GM23338 (cell line): ENCODE results near the gene DPH2. TPM values are rescaled to one million over a fixed set of nuclear protein-coding genes. Genes with fewer than 3 reads are reported as not detected.

ENCODE experiments used
- CTCF ChIP-seq, 2 experiments: fragments of 200-600 bp in 1 of 2; sonication (generic) in 1 of 2; conservative IDR thresholded peaks; 2 replicates each; pipeline versions ENCODE4 v1.5.1 to v1.6.1; 2016 to 2017; ENCODE audit warnings: antibody characterized with exemption in 2 of 2, low read depth in 2 of 2, mild to moderate bottlenecking in 2 of 2, moderate library complexity in 1 of 2
- EZH2 ChIP-seq: fragments of 200-600 bp; sonication (generic); IDR thresholded peaks from one replicate; pipeline ENCODE4 v1.8.0; 2017; ENCODE audit warnings: antibody characterized with exemption, mild to moderate bottlenecking, low read depth; ENCODE audit not compliant: unreplicated experiment
- POLR2AphosphoS5 ChIP-seq: IDR thresholded peaks from 2 replicates; pipeline ENCODE4 v1.6.1; 2016; ENCODE audit warnings: antibody characterized with exemption, low read depth
- ZNF114 ChIP-seq: fragments of 250-450 bp; sonication (Bioruptor Pico); IDR thresholded peaks from 2 replicates; pipeline ENCODE4 v1.5.0; 2020; ENCODE audit warnings: mild to moderate bottlenecking, moderate library complexity
- ZNF462 ChIP-seq: fragments of 250-450 bp; sonication (Bioruptor Pico); IDR thresholded peaks from 2 replicates; pipeline ENCODE4 v1.5.0; 2020; ENCODE audit warnings: mild to moderate bottlenecking, moderate library complexity
- polyA plus RNA-seq: library from polyadenylated mRNA; unstranded; fragments of >200 nt; fragmentation: Nextera tagmentation; extraction: Ambion mirVana; gene quantifications from 2 replicates; pipeline ENCODE4 v1.2.1, GENCODE V29; 2016
- total RNA-seq: library from RNA; depleted of rRNA; stranded (reverse); fragments of >200 nt; shearing (Covaris generic); gene quantifications from 2 replicates; pipeline ENCODE4 v1.2.3, GENCODE V29; 2014
- TF ChIP-seq, protein P1 (sequence below): IDR thresholded peaks from 2 replicates; pipeline ENCODE4 v1.6.1; 2016; ENCODE audit warnings: antibody characterized with exemption

Gene DPH2
- total and polyA plus RNA-seq, 2 experiments from 2014 or later, result 32.1 to 90.3 TPM

- TF ChIP-seq ZNF462 (CRISPR knock-in tag) (no peak), CTCF (conservative IDR thresholded peaks at IDR 0.05; ENCODE audit: low read depth in 2 of 2) (no peak), EZH2 (no peak), POLR2AphosphoS5 (no peak), ZNF114 (CRISPR knock-in tag) (no peak)
- TF ChIP-seq, protein P1, sequence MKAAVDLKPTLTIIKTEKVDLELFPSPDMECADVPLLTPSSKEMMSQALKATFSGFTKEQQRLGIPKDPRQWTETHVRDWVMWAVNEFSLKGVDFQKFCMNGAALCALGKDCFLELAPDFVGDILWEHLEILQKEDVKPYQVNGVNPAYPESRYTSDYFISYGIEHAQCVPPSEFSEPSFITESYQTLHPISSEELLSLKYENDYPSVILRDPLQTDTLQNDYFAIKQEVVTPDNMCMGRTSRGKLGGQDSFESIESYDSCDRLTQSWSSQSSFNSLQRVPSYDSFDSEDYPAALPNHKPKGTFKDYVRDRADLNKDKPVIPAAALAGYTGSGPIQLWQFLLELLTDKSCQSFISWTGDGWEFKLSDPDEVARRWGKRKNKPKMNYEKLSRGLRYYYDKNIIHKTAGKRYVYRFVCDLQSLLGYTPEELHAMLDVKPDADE, result no peak
Measured at GRCh38 chr1:44012404-44012803, 42.6 kb downstream of the DPH2 start (continued).
